NCI-H2107 treated with DMSO at 0.1 percent for 48 hours (cell line): ENCODE results near the gene GATA2.

Experiments
- DNase-seq: peaks from one replicate; lab custom pipeline; 2025; ENCODE audit not compliant: unreplicated experiment; lab: John Stamatoyannopoulos, UW

GATA2 gene

GRCh38 chr3:128492671-128493569 is at the start of gene GATA2:
TSS of gene GATA2 (minus strand) at chr3:128493201. CDS start at chr3:128487031, 6,170 bp downstream.
- no peak for DNase-seq

- DNase-seq = no peak
Measured at GRCh38 chr3:128541246-128541645, 48.2 kb upstream of the GATA2 start.

- no peak for DNase-seq
Measured at GRCh38 chr3:128539376-128539775, 46.4 kb upstream of the GATA2 start.

GRCh38 chr3:128537091-128537703 is 44.2 kb upstream of the GATA2 start:
- DNase-seq = no peak

- no peak for DNase-seq
Measured at GRCh38 chr3:128532012-128532983, 39.3 kb upstream of the GATA2 start.

GRCh38 chr3:128524374-128525299 is 31.6 kb upstream of the GATA2 start:
- DNase-seq = no peak

- no peak for DNase-seq
Measured at GRCh38 chr3:128523591-128523990, 30.6 kb upstream of the GATA2 start.

GRCh38 chr3:128521715-128522114 is 28.7 kb upstream of the GATA2 start:
- no peak for DNase-seq

GRCh38 chr3:128518587-128519490 is 25.8 kb upstream of the GATA2 start:
- DNase-seq = no peak

- no peak for DNase-seq
Measured at GRCh38 chr3:128517648-128518047, 24.6 kb upstream of the GATA2 start.

GRCh38 chr3:128515967-128516366 is 23.0 kb upstream of the GATA2 start:
- DNase-seq = no peak

- DNase-seq = no peak
Measured at GRCh38 chr3:128508852-128509251, 15.9 kb upstream of the GATA2 start.

GRCh38 chr3:128506754-128507153 is 13.8 kb upstream of the GATA2 start:
- DNase-seq = no peak

- no peak for DNase-seq
Measured at GRCh38 chr3:128505771-128506170, 12.8 kb upstream of the GATA2 start.

- DNase-seq = no peak
Measured at GRCh38 chr3:128504963-128505730, 12.1 kb upstream of the GATA2 start.

GRCh38 chr3:128504533-128504915 is 11.5 kb upstream of the GATA2 start:
- DNase-seq = no peak

GRCh38 chr3:128503751-128504532 is 10.9 kb upstream of the GATA2 start:
- no peak for DNase-seq
